Neural cell (in vitro differentiated cells): Measurements from ENCODE around the gene NRF1.
A peak's percentile ranks its signal among the peaks of the same experiment; 100 is the strongest.

ENCODE experiments used
- CTCF ChIP-seq: fragments of 450-650 bp; IDR thresholded peaks from 2 replicates; pipeline ENCODE4 v1.5.1; 2014; ENCODE audit warnings: antibody characterized with exemption, mild to moderate bottlenecking, moderate library complexity; ENCODE audit not compliant: poor library complexity, severe bottlenecking
- EZH2 ChIP-seq: fragments of 200-600, 300-800 bp; shearing (Covaris generic), sonication (generic); IDR thresholded peaks from 2 replicates; pipeline ENCODE4 v1.6.1; 2014; ENCODE audit warnings: antibody characterized with exemption, low read length, borderline replicate concordance, mild to moderate bottlenecking; ENCODE audit not compliant: insufficient read depth, poor library complexity, severe bottlenecking
- POLR2AphosphoS5 ChIP-seq: IDR thresholded peaks from 2 replicates; pipeline ENCODE4 v1.6.1; 2012
- RAD21 ChIP-seq: fragments of 450-650 bp; conservative IDR thresholded peaks from 2 replicates; pipeline ENCODE4 v1.6.1; 2014; ENCODE audit warnings: antibody characterized with exemption, mild to moderate bottlenecking, moderate library complexity
- SMC3 ChIP-seq: fragments of 450-650 bp; conservative IDR thresholded peaks from 2 replicates; pipeline ENCODE4 v1.6.1; 2014; ENCODE audit warnings: antibody characterized with exemption, mild to moderate bottlenecking, moderate library complexity; ENCODE audit not compliant: poor library complexity
- TAF1 ChIP-seq: IDR thresholded peaks from 2 replicates; pipeline ENCODE4 v1.6.1; 2012; ENCODE audit warnings: low read depth

DNA sequence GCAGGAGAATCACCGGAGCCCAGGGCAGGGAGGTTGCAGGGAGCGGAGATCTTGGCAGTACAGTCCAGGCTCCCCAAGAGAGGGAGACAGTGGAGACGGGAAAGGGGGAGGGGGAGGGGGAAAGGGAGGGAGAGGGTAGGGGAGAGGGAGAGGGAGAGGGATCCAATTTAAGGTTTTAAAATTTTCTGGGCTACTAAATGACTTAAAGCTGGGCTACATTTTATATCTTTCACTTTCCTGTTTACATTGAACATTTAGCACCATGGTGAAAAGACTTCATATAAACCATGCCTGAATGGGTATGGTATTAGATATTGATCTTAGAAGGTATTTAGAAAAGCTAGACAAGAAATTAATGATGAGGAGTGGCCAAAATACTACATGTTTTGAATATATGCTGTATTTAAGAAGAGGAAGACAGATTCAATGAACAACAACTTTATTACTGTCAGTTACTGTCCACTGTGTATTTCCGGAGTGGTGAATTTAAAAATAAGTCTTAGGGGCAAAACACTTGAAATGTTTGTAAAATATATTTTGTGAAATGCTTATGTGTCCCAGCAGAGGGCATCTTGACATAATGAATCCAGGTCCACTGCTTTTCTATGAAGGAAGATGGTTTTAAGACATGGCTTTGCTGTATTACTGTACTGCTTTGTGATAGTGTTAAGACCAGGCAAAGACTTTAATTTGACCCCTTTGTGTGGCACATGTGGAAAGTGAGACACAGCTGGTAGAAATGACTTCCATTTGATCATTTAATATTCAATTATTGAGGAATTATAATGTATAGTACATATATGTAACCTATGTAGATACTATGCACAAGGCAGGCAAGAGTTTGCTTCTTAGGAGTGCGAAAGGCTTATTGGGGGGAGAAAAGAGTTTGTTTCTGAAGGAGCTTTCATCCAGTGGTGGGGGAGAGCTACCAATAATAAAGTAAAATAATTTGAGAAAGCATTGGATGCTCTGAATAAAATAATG lies 52.8 kb downstream of the NRF1 start:
- TF ChIP-seq CTCF (peak; percentile 75), EZH2 (no peak), TAF1 (no peak), SMC3 (peak; percentile 87), POLR2AphosphoS5 (no peak), RAD21 (peak; percentile 77)
